ENCODE results near the gene TNRC18. TPM values are rescaled to one million over a fixed set of nuclear protein-coding genes. Genes with fewer than 3 reads are reported as not detected.

Gene TNRC18
- total RNA-seq, 1 donor from 2014 or later, result 47.3 TPM

DNA sequence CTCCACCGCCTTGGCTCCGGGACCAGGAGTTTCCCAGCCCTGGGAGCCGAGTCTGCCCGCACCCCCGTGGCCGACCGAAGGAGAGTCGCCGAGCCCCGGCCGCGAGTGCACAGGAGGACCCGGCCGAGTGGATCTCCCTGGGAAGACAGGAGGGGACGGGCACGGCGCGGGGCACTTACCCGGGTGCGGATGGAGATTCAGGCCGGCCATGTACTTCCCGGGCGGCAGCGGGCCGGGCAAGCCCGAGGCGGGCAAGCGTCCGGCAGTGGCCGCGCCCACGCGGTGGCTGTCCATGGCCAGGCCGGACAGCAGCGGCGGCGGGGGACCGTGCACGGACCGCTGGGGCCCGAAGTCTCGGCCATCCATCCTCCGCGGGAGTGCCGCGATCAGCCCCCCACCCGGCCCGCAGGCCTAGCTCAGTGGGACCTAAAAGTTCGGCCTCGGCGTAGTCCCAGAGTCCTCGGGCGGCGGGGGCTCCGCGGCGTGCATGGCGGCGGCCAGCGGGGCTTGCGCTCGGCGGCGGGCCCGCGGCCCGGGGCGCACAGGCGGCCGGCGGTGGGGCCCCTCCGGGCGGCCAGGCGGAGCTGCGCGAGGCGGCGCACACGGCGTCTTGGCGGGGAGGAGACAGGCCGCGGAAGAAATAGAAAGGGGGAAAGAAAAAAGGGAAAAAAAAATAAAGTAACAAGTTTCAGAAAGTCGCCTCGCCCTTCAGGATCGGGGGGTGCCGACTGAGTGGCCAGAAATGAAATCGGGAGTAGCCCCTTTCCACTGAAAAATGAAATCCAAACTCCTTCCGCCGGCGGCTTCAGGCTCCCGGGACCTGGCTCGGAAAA lies 2.5 kb downstream of the TNRC18 start:
- DNase-seq (ENCODE audit: low spot score), result no peak
- peaks cover 57% of the 10 kb centered on the region for H3K27me3 Mint-ChIP-seq (ENCODE audit: low read depth)
- no peaks in the 10 kb centered on the region for H3K9me3 Mint-ChIP-seq
- intact Hi-C loops (cut with micrococcal nuclease), result loop anchor here (1.0 kb wide), 1 partner anchor 8 kb away; no protein-coding TSS in a partner anchor
- H3K4me1 Mint-ChIP-seq (ENCODE audit: low read depth), result peaks cover 10% of the 10 kb centered on the region
- H3K4me3 Mint-ChIP-seq (ENCODE audit: low read depth), result peak overlapping the region; percentile 30
- H3K27ac Mint-ChIP-seq, result no peak overlapping the region
- no peaks in the 10 kb centered on the region for H3K36me3 Mint-ChIP-seq (ENCODE audit: low read depth)

DNA sequence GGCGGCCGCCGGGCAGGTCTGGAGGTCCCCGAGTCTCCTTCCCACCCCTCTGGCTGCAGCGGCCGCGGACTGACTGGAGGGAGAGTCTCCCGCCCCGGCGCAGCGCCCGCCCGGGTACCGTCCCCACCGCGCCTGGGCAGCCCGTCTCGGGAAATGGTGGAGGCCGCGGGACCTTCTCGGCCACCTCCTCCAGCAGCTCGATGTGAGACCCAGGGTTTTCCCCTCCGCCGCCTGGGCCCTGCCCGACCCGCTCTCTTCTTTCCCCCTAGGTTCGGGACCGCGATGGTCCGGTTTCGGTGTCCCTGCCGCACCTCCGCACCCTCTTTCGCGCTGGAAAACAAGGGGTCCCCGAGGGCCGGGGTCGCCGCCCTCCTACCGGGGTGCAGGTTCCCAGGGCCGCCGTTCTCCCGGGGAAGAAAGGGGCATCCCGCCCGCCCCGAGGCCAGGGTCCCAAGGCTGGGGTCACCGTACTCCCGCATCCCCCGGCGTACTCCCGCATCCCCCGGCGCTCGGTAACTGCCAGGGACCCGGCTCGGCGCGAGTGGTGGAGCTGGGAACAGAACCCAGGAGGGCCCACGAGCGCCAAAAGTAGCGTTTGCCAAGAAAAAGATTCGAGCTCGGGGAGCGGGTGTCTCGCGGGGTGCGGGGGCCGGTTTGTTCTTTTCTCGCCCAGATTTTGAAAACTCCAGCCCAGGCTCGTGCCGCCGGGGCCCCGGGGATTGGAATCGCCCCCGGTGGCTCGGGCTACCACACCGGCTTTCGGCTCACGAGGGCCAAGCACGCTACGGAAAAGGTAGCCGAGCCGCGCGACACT lies 3.4 kb downstream of the TNRC18 start:
- Mint-ChIP-seq H3K36me3 (ENCODE audit: low read depth) (no peaks in the 10 kb centered on the region), H3K27me3 (ENCODE audit: low read depth) (peaks cover 55% of the 10 kb centered on the region), H3K27ac (no peak overlapping the region), H3K4me3 (ENCODE audit: low read depth) (no peak overlapping the region), H3K9me3 (no peaks in the 10 kb centered on the region), H3K4me1 (ENCODE audit: low read depth) (peaks cover 10% of the 10 kb centered on the region)
- DNase-seq (ENCODE audit: low spot score), result no peak
- intact Hi-C loops (cut with micrococcal nuclease), result loop anchor here (1.0 kb wide), 1 partner anchor 9 kb away; no protein-coding TSS in a partner anchor

GRCh38 chr7:5419539-5420066 lies 4.0 kb downstream of the TNRC18 start:
- Mint-ChIP-seq H3K9me3 (no peaks in the 10 kb centered on the region), H3K27ac (no peak overlapping the region), H3K4me3 (ENCODE audit: low read depth) (no peak overlapping the region), H3K4me1 (ENCODE audit: low read depth) (peaks cover 7% of the 10 kb centered on the region), H3K36me3 (ENCODE audit: low read depth) (no peaks in the 10 kb centered on the region), H3K27me3 (ENCODE audit: low read depth) (peaks cover 56% of the 10 kb centered on the region)
- intact Hi-C loops (cut with micrococcal nuclease), result loop anchor here (1.0 kb wide), 1 partner anchor 10 kb away; no protein-coding TSS in a partner anchor
- no peak for DNase-seq (ENCODE audit: low spot score)

GRCh38 chr7:5418285-5418582 lies 5.4 kb downstream of the TNRC18 start:
- intact Hi-C loops (cut with micrococcal nuclease), result no loop called here
- H3K9me3 Mint-ChIP-seq, result no peaks in the 10 kb centered on the region
- DNase-seq (ENCODE audit: low spot score), result no peak
- H3K4me1 Mint-ChIP-seq (ENCODE audit: low read depth), result peaks cover 4% of the 10 kb centered on the region
- H3K36me3 Mint-ChIP-seq (ENCODE audit: low read depth), result no peaks in the 10 kb centered on the region
- H3K27ac Mint-ChIP-seq, result no peak overlapping the region
- H3K27me3 Mint-ChIP-seq (ENCODE audit: low read depth), result peaks cover 61% of the 10 kb centered on the region
- no peak overlapping the region for H3K4me3 Mint-ChIP-seq (ENCODE audit: low read depth)

GRCh38 chr7:5417106-5418071 lies 6.2 kb downstream of the TNRC18 start:
- H3K27me3 Mint-ChIP-seq (ENCODE audit: low read depth), result peaks cover 58% of the 10 kb centered on the region

DNA sequence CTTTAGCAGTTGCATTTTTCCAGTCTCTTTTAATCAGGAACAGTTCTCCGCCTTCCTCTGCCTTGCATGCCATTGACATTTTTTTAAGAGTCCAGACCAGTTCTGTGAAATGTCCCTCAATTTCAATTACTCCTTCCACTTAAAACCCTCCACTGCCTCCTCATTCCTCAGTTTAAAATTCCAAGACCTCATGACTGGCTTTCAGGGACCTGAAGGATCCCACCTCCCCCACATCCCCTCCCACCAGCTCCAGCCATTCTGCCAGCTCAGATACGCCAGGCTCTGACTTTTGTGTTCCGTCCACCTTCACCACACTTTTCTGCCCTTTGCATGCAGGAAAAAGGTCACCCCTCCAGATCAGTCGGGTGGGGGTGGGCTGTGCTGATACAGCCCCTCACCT lies 8.7 kb downstream of the TNRC18 start:
- no peak for DNase-seq (ENCODE audit: low spot score)
- Mint-ChIP-seq H3K9me3 (no peaks in the 10 kb centered on the region), H3K36me3 (ENCODE audit: low read depth) (no peaks in the 10 kb centered on the region), H3K27me3 (ENCODE audit: low read depth) (peaks cover 54% of the 10 kb centered on the region), H3K4me3 (ENCODE audit: low read depth) (no peak overlapping the region), H3K4me1 (ENCODE audit: low read depth) (no peaks in the 10 kb centered on the region), H3K27ac (no peak overlapping the region)
- intact Hi-C loops (cut with micrococcal nuclease), result no loop called here

More at GRCh38 chr7:5417106-5418071, 6.2 kb downstream of the TNRC18 start:
- intact Hi-C loops (cut with micrococcal nuclease), result no loop called here
- peaks cover 4% of the 10 kb centered on the region for H3K4me1 Mint-ChIP-seq (ENCODE audit: low read depth)
- no peak overlapping the region for H3K4me3 Mint-ChIP-seq (ENCODE audit: low read depth)
- DNase-seq (ENCODE audit: low spot score), result no peak
- no peaks in the 10 kb centered on the region for H3K9me3 Mint-ChIP-seq
- H3K36me3 Mint-ChIP-seq (ENCODE audit: low read depth), result no peaks in the 10 kb centered on the region
- H3K27ac Mint-ChIP-seq, result no peak overlapping the region

GRCh38 chr7:5413449-5413786 lies 10.2 kb downstream of the TNRC18 start:
- Mint-ChIP-seq H3K27ac (no peak overlapping the region), H3K4me1 (ENCODE audit: low read depth) (no peaks in the 10 kb centered on the region)

GRCh38 chr7:5408777-5409176 lies 14.9 kb downstream of the TNRC18 start:
- H3K4me3 Mint-ChIP-seq (ENCODE audit: low read depth), result no peak overlapping the region
- H3K4me1 Mint-ChIP-seq (ENCODE audit: low read depth), result no peaks in the 10 kb centered on the region
- H3K27me3 Mint-ChIP-seq (ENCODE audit: low read depth), result peaks cover 26% of the 10 kb centered on the region
- no peak for DNase-seq (ENCODE audit: low spot score)
- no peaks in the 10 kb centered on the region for H3K36me3 Mint-ChIP-seq (ENCODE audit: low read depth)
- intact Hi-C loops (cut with micrococcal nuclease), result no loop called here
- no peaks in the 10 kb centered on the region for H3K9me3 Mint-ChIP-seq
- H3K27ac Mint-ChIP-seq, result no peak overlapping the region

More at GRCh38 chr7:5413449-5413786, 10.2 kb downstream of the TNRC18 start:
- H3K4me3 Mint-ChIP-seq (ENCODE audit: low read depth), result no peak overlapping the region
- intact Hi-C loops (cut with micrococcal nuclease), result no loop called here
- peaks cover 53% of the 10 kb centered on the region for H3K27me3 Mint-ChIP-seq (ENCODE audit: low read depth)
- H3K36me3 Mint-ChIP-seq (ENCODE audit: low read depth), result no peaks in the 10 kb centered on the region
- DNase-seq (ENCODE audit: low spot score), result no peak
- H3K9me3 Mint-ChIP-seq, result no peaks in the 10 kb centered on the region

DNA sequence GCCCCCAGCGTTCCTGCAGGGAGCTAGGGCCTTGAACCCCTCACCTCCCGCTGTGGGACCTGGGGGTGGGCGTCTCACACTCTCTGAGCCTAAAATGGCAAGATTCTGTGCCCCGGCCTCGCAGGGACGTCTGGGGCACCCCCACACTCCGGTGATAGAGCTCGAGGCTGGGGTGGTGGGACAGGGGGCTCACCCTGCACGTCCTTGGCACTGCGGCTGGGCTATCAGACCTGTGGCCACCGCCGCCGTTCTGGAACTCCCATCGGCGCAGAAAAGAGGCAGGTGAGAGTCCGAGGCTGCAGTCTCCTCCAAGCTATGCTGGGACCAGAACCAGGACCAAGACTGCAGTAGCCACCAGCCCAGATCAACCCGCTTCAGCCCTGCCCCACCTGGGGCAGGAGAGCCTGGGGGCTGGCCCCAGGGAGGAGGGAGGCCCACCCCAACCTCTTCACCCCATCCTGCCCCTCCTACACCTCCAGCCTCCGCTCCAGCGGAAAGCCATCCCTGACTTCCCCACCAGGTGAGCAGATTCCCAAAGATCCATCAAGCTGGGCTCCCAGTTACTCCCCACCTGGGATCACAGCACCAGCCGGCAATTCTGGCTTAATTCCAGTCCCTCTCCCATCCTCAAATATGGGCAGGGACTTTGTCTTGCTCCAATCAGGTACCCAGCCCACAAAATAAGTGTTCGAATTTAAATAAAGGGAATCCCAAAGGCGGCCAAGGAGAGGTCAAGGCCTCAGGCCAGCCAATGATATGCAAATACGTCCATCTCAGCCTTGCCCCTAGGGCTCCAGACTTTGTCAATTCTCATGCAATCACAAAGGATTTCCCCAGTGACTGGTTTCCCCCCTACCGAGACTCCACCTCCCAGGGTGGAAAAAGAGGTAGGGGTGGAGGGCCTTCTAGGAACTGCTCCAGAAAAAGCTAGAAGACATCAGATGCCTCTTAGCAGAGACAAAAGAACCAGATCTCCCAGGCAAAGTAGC lies 16.4 kb downstream of the TNRC18 start:
- intact Hi-C loops (cut with micrococcal nuclease), result no loop called here
- H3K9me3 Mint-ChIP-seq, result no peaks in the 10 kb centered on the region
- no peak overlapping the region for H3K4me3 Mint-ChIP-seq (ENCODE audit: low read depth)
- no peaks in the 10 kb centered on the region for H3K4me1 Mint-ChIP-seq (ENCODE audit: low read depth)
- no peaks in the 10 kb centered on the region for H3K36me3 Mint-ChIP-seq (ENCODE audit: low read depth)
- no peak for DNase-seq (ENCODE audit: low spot score)
- peaks cover 20% of the 10 kb centered on the region for H3K27me3 Mint-ChIP-seq (ENCODE audit: low read depth)
- no peak overlapping the region for H3K27ac Mint-ChIP-seq

GRCh38 chr7:5404421-5404826 lies 19.2 kb downstream of the TNRC18 start:
- Mint-ChIP-seq H3K9me3 (no peaks in the 10 kb centered on the region), H3K36me3 (ENCODE audit: low read depth) (no peaks in the 10 kb centered on the region), H3K27ac (no peak overlapping the region), H3K4me3 (ENCODE audit: low read depth) (no peak overlapping the region), H3K4me1 (ENCODE audit: low read depth) (peaks cover 4% of the 10 kb centered on the region), H3K27me3 (ENCODE audit: low read depth) (peaks cover 12% of the 10 kb centered on the region)
- intact Hi-C loops (cut with micrococcal nuclease), result no loop called here
- no peak for DNase-seq (ENCODE audit: low spot score)

DNA sequence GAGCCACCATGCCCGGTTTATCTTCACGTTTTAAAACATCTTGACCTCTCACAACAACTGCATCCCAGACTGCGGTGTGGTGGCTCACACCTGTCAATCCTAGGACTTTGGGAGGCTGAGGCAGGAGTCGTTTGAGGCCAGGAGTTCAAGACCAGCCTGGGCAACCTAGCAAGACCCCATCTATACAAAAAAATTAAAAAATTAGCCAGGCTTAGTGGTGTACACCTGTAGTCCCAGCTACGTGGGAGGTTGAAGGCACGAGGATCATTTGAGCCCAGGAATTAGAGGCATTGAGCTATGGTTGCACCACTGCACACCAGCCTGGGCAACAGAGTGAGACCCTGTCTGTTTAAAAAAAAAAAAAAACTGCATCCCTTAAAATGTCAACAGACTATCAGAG lies 20.2 kb downstream of the TNRC18 start:
- H3K4me3 Mint-ChIP-seq (ENCODE audit: low read depth), result no peak overlapping the region
- peaks cover 4% of the 10 kb centered on the region for H3K4me1 Mint-ChIP-seq (ENCODE audit: low read depth)
- no peaks in the 10 kb centered on the region for H3K9me3 Mint-ChIP-seq
- intact Hi-C loops (cut with micrococcal nuclease), result no loop called here
- H3K27ac Mint-ChIP-seq, result no peak overlapping the region
- H3K27me3 Mint-ChIP-seq (ENCODE audit: low read depth), result peaks cover 4% of the 10 kb centered on the region
- no peak for DNase-seq (ENCODE audit: low spot score)
- no peaks in the 10 kb centered on the region for H3K36me3 Mint-ChIP-seq (ENCODE audit: low read depth)
